Type B pancreatic cell (in vitro differentiated cells): ENCODE measurements around the gene PKIB. TPM values are rescaled to one million over a fixed set of nuclear protein-coding genes. Genes with fewer than 3 reads are reported as not detected.

Source experiments
- DNase-seq: peaks from one replicate; pipeline ENCODE4 v3.0.0; 2021; ENCODE audit warnings: mixed read lengths; ENCODE audit not compliant: unreplicated experiment; ENCODE audit errors: extremely low spot score
- H3K27ac Mint-ChIP-seq: 2 replicates; pipeline ENCODE4 v1.8.0; 2021; ENCODE audit warnings: mild to moderate bottlenecking, mixed read lengths
- H3K27me3 Mint-ChIP-seq: 2 replicates; pipeline ENCODE4 v1.8.0; 2021; ENCODE audit warnings: mixed read lengths
- H3K36me3 Mint-ChIP-seq: 2 replicates; pipeline ENCODE4 v1.8.0; 2021; ENCODE audit warnings: mixed read lengths
- H3K4me1 Mint-ChIP-seq: one replicate; pipeline ENCODE4 v1.8.0; 2021; ENCODE audit warnings: mixed read lengths; ENCODE audit not compliant: unreplicated experiment
- H3K4me3 Mint-ChIP-seq: 2 replicates; pipeline ENCODE4 v1.8.0; 2021; ENCODE audit warnings: mild to moderate bottlenecking, mixed read lengths
- H3K9me3 Mint-ChIP-seq: 2 replicates; pipeline ENCODE4 v1.8.0; 2021; ENCODE audit warnings: mixed read lengths
- total RNA-seq: library from RNA; stranded (reverse); gene quantifications from 2 replicates; pipeline ENCODE4 v1.2.1, GENCODE V29; 2021; ENCODE audit warnings: low replicate concordance
- TF ChIP-seq, protein P1 (sequence below): fragments of 200-600 bp; sonication (generic); conservative IDR thresholded peaks from 2 replicates; pipeline ENCODE4 v1.5.0; 2021; ENCODE audit warnings: antibody characterized with exemption, mild to moderate bottlenecking

PKIB gene
- total RNA-seq, 1 donor from 2014 or later, result 31.7 TPM

- peaks cover 3% of the 10 kb centered on the region for H3K9me3 Mint-ChIP-seq
Observed at GRCh38 chr6:122676146-122676545, 65.9 kb downstream of the PKIB start.

GRCh38 chr6:122676688-122677087 lies 66.5 kb downstream of the PKIB start:
- no peak overlapping the region for H3K4me3 Mint-ChIP-seq
- H3K27ac Mint-ChIP-seq, result no peak overlapping the region
- peaks cover 7% of the 10 kb centered on the region for H3K4me1 Mint-ChIP-seq
- H3K36me3 Mint-ChIP-seq, result peaks cover 26% of the 10 kb centered on the region
- TF ChIP-seq, protein P1, sequence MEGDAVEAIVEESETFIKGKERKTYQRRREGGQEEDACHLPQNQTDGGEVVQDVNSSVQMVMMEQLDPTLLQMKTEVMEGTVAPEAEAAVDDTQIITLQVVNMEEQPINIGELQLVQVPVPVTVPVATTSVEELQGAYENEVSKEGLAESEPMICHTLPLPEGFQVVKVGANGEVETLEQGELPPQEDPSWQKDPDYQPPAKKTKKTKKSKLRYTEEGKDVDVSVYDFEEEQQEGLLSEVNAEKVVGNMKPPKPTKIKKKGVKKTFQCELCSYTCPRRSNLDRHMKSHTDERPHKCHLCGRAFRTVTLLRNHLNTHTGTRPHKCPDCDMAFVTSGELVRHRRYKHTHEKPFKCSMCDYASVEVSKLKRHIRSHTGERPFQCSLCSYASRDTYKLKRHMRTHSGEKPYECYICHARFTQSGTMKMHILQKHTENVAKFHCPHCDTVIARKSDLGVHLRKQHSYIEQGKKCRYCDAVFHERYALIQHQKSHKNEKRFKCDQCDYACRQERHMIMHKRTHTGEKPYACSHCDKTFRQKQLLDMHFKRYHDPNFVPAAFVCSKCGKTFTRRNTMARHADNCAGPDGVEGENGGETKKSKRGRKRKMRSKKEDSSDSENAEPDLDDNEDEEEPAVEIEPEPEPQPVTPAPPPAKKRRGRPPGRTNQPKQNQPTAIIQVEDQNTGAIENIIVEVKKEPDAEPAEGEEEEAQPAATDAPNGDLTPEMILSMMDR, result no peak
- no peak for DNase-seq
- H3K27me3 Mint-ChIP-seq, result no peaks in the 10 kb centered on the region
- H3K9me3 Mint-ChIP-seq, result peaks cover 3% of the 10 kb centered on the region

More at GRCh38 chr6:122676146-122676545, 65.9 kb downstream of the PKIB start:
- TF ChIP-seq, protein P1, result no peak
- Mint-ChIP-seq H3K27ac (no peak overlapping the region), H3K4me1 (peaks cover 7% of the 10 kb centered on the region), H3K36me3 (peaks cover 26% of the 10 kb centered on the region), H3K27me3 (no peaks in the 10 kb centered on the region), H3K4me3 (no peak overlapping the region)
- no peak for DNase-seq

GRCh38 chr6:122677406-122677805 lies 67.2 kb downstream of the PKIB start:
- TF ChIP-seq, protein P1, result no peak
- Mint-ChIP-seq H3K9me3 (peaks cover 3% of the 10 kb centered on the region), H3K36me3 (peaks cover 26% of the 10 kb centered on the region), H3K4me1 (peaks cover 7% of the 10 kb centered on the region), H3K4me3 (no peak overlapping the region), H3K27me3 (no peaks in the 10 kb centered on the region), H3K27ac (no peak overlapping the region)
- DNase-seq, result no peak

DNA sequence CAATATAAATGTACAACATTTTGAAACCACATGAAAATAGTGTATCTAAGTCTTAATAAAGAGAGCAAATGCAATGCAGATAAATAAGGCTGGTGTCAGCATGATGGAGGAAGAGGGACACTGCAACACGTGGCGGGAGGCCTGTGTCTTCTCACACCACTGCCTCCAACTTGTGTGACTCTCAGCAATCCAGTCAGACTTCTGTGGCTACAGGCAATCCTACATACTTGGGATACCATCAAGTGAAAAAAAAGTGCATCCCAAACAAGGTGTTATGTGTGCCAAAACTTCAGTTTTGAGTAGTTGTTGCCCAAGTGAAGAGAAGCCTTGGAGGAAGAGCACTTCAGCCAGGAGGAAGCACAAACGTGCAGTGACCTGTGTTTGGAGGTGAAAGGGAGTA lies 68.6 kb downstream of the PKIB start:
- Mint-ChIP-seq H3K27ac (no peak overlapping the region), H3K4me1 (peaks cover 7% of the 10 kb centered on the region), H3K27me3 (no peaks in the 10 kb centered on the region), H3K9me3 (no peaks in the 10 kb centered on the region), H3K36me3 (peaks cover 23% of the 10 kb centered on the region), H3K4me3 (no peak overlapping the region)
- TF ChIP-seq, protein P1, result no peak
- no peak for DNase-seq

DNA sequence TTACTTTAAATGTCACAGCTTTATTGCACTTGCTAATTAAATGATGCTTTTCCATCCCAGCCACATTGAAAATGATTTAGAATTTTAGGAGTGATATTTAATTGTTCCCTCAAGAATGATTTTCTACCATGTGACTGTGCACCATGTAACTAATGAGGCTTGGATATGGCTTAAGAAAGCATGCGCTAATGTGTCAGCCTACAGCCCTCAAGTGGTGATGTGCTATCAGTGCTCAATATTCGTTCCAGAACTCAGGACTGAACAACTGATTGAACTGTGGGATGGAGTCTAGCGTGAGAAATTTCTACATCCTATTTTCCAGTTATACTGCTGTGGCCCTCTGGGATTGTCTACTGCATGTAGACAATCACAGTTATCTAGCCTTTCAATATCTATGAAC lies 71.5 kb downstream of the PKIB start:
- no peak for DNase-seq
- Mint-ChIP-seq H3K36me3 (peaks cover 19% of the 10 kb centered on the region), H3K9me3 (peaks cover 5% of the 10 kb centered on the region), H3K4me1 (peaks cover 7% of the 10 kb centered on the region), H3K27me3 (no peaks in the 10 kb centered on the region), H3K4me3 (no peak overlapping the region), H3K27ac (no peak overlapping the region)
- TF ChIP-seq, protein P1, result no peak
